Astrocyte (in vitro differentiated cells and primary cell): ENCODE measurements around the gene NUDT14. TPM values are rescaled to one million over a fixed set of nuclear protein-coding genes. Genes with fewer than 3 reads are reported as not detected.

ENCODE experiments used
- DNase-seq: peaks from one replicate; pipeline ENCODE4 v3.0.0-alpha.2; 2010; ENCODE audit warnings: low read depth
- FAIRE-seq: peaks from 2 replicates; lab custom pipeline; 2011; peaks lifted over from hg19 to GRCh38; lab: Jason Lieb, UNC
- H2AFZ ChIP-seq: 2 replicates; pipeline ENCODE4 v1.6.0; 2012; ENCODE audit warnings: low read depth, low read length, inconsistent platforms
- H3K27ac ChIP-seq: 2 replicates; pipeline ENCODE4 v1.5.1; 2011; ENCODE audit warnings: low read depth, low read length, inconsistent platforms
- H3K27me3 ChIP-seq: 2 replicates; pipeline ENCODE4 v1.6.0; 2011; ENCODE audit warnings: low read length, inconsistent platforms; ENCODE audit not compliant: insufficient read depth
- H3K36me3 ChIP-seq: 2 replicates; pipeline ENCODE4 v1.5.1; 2011; ENCODE audit warnings: low read length, inconsistent platforms; ENCODE audit not compliant: insufficient read depth
- H3K4me1 ChIP-seq: 2 replicates; pipeline ENCODE4 v1.5.1; 2011; ENCODE audit warnings: low read length, inconsistent platforms; ENCODE audit not compliant: insufficient read depth
- H3K4me2 ChIP-seq: 2 replicates; pipeline ENCODE4 v1.6.0; 2012; ENCODE audit warnings: low read length, inconsistent platforms
- H3K4me3 ChIP-seq: 2 replicates; pipeline ENCODE4 v1.5.1; 2011; ENCODE audit warnings: low read depth, mild to moderate bottlenecking, low read length, inconsistent platforms; ENCODE audit not compliant: insufficient read depth
- H3K79me2 ChIP-seq: 2 replicates; pipeline ENCODE4 v1.6.0; 2012; ENCODE audit warnings: mild to moderate bottlenecking, low read length, inconsistent platforms; ENCODE audit not compliant: insufficient read depth
- H3K9ac ChIP-seq: 2 replicates; pipeline ENCODE4 v1.6.0; 2012; ENCODE audit warnings: mild to moderate bottlenecking, low read length, inconsistent platforms
- H3K9me3 ChIP-seq: 2 replicates; pipeline ENCODE4 v1.5.1; 2012; ENCODE audit warnings: low read depth, mild to moderate bottlenecking, low read length, inconsistent platforms; ENCODE audit not compliant: insufficient read depth
- H4K20me1 ChIP-seq: 2 replicates; pipeline ENCODE4 v1.6.0; 2012; ENCODE audit warnings: low read length, inconsistent platforms; ENCODE audit not compliant: insufficient read depth
- H3K27ac Mint-ChIP-seq: one replicate; pipeline ENCODE4 v1.8.0; 2021; ENCODE audit warnings: mild to moderate bottlenecking, mixed read lengths; ENCODE audit not compliant: unreplicated experiment
- H3K27me3 Mint-ChIP-seq: one replicate; pipeline ENCODE4 v1.8.0; 2021; ENCODE audit warnings: low read depth, mixed read lengths; ENCODE audit not compliant: unreplicated experiment
- H3K36me3 Mint-ChIP-seq: one replicate; pipeline ENCODE4 v1.8.0; 2021; ENCODE audit warnings: low read depth, mixed read lengths; ENCODE audit not compliant: unreplicated experiment
- H3K4me1 Mint-ChIP-seq: one replicate; pipeline ENCODE4 v1.8.0; 2021; ENCODE audit warnings: low read depth, mixed read lengths; ENCODE audit not compliant: unreplicated experiment
- H3K4me3 Mint-ChIP-seq: one replicate; pipeline ENCODE4 v1.8.0; 2021; ENCODE audit warnings: mild to moderate bottlenecking, moderate library complexity, mixed read lengths; ENCODE audit not compliant: unreplicated experiment
- H3K9me3 Mint-ChIP-seq: one replicate; pipeline ENCODE4 v1.8.0; 2021; ENCODE audit warnings: mild to moderate bottlenecking, mixed read lengths; ENCODE audit not compliant: unreplicated experiment
- CTCF ChIP-seq: IDR thresholded peaks from 2 replicates; pipeline ENCODE4 v1.5.1; 2011; ENCODE audit warnings: low read depth, mild to moderate bottlenecking, inconsistent platforms, low read length, moderate library complexity; ENCODE audit not compliant: insufficient read depth
- EZH2 ChIP-seq: IDR thresholded peaks from 2 replicates; pipeline ENCODE4 v1.6.1; 2012; ENCODE audit warnings: mild to moderate bottlenecking, low read length, inconsistent platforms; ENCODE audit not compliant: insufficient read depth
- total RNA-seq: library from RNA; stranded (reverse); gene quantifications from 2 replicates; pipeline ENCODE4 v1.2.1, GENCODE V29; 2021

Gene NUDT14
- total RNA-seq, 1 donor from 2014 or later = 17.5 TPM

GRCh38 chr14:105187116-105187515 lies 6.0 kb upstream of the NUDT14 start:
- no peaks in the 10 kb centered on the region for H4K20me1 ChIP-seq
- TF ChIP-seq EZH2 (no peak), CTCF (no peak)
- DNase-seq (no peak), FAIRE-seq (no peak)
- Mint-ChIP-seq H3K36me3 (peaks cover 1% of the 10 kb centered on the region), H3K4me1 (no peaks in the 10 kb centered on the region), H3K9me3 (peaks cover 5% of the 10 kb centered on the region), H3K27ac (no peak overlapping the region), H3K27me3 (peaks cover 38% of the 10 kb centered on the region), H3K4me3 (no peak overlapping the region)
- peaks cover 5% of the 10 kb centered on the region for H3K9me3 ChIP-seq
- peaks cover under 1% of the 10 kb centered on the region for H3K27me3 ChIP-seq
- H3K9ac ChIP-seq = no peak overlapping the region
- no peaks in the 10 kb centered on the region for H3K4me1 ChIP-seq
- no peak overlapping the region for H2AFZ ChIP-seq
- H3K79me2 ChIP-seq = no peaks in the 10 kb centered on the region
- no peak overlapping the region for H3K27ac ChIP-seq
- no peak overlapping the region for H3K4me3 ChIP-seq
- no peaks in the 10 kb centered on the region for H3K36me3 ChIP-seq
- no peak overlapping the region for H3K4me2 ChIP-seq

GRCh38 chr14:105185973-105186372 lies 4.9 kb upstream of the NUDT14 start:
- DNase-seq (no peak), FAIRE-seq (no peak)
- no peaks in the 10 kb centered on the region for H3K79me2 ChIP-seq
- H3K4me1 ChIP-seq = no peaks in the 10 kb centered on the region
- no peaks in the 10 kb centered on the region for H4K20me1 ChIP-seq
- H3K36me3 ChIP-seq = no peaks in the 10 kb centered on the region
- Mint-ChIP-seq H3K27me3 (peaks cover 39% of the 10 kb centered on the region), H3K9me3 (peaks cover 5% of the 10 kb centered on the region), H3K4me1 (no peaks in the 10 kb centered on the region), H3K4me3 (no peak overlapping the region), H3K36me3 (peaks cover 1% of the 10 kb centered on the region), H3K27ac (no peak overlapping the region)
- H3K27ac ChIP-seq = no peak overlapping the region
- H3K4me3 ChIP-seq = no peak overlapping the region
- H2AFZ ChIP-seq = no peak overlapping the region
- H3K9me3 ChIP-seq = peaks cover 5% of the 10 kb centered on the region
- no peak overlapping the region for H3K4me2 ChIP-seq
- peaks cover 3% of the 10 kb centered on the region for H3K27me3 ChIP-seq
- H3K9ac ChIP-seq = no peak overlapping the region
- TF ChIP-seq EZH2 (no peak), CTCF (no peak)

- no peak overlapping the region for H3K9ac ChIP-seq
- peaks cover 5% of the 10 kb centered on the region for H3K9me3 ChIP-seq
- H3K4me2 ChIP-seq = no peak overlapping the region
- Mint-ChIP-seq H3K4me3 (no peak overlapping the region), H3K27me3 (peaks cover 44% of the 10 kb centered on the region), H3K36me3 (peaks cover 1% of the 10 kb centered on the region), H3K27ac (no peak overlapping the region), H3K4me1 (no peaks in the 10 kb centered on the region), H3K9me3 (peaks cover 6% of the 10 kb centered on the region)
- no peak overlapping the region for H3K27ac ChIP-seq
- FAIRE-seq (no peak), DNase-seq (no peak)
- H3K4me3 ChIP-seq = no peak overlapping the region
- TF ChIP-seq CTCF = no peak
- TF ChIP-seq EZH2 = no peak
- no peaks in the 10 kb centered on the region for H3K79me2 ChIP-seq
- no peaks in the 10 kb centered on the region for H3K36me3 ChIP-seq
- H3K27me3 ChIP-seq = peaks cover 5% of the 10 kb centered on the region
- H4K20me1 ChIP-seq = peaks cover 6% of the 10 kb centered on the region
- no peak overlapping the region for H2AFZ ChIP-seq
- no peaks in the 10 kb centered on the region for H3K4me1 ChIP-seq
Observed at GRCh38 chr14:105185001-105185400, 3.9 kb upstream of the NUDT14 start.
